ENCODE data around the gene ASS1. TPM values are rescaled to one million over a fixed set of nuclear protein-coding genes. Genes with fewer than 3 reads are reported as not detected.
A peak's percentile ranks its signal among the peaks of the same experiment; 100 is the strongest.

Gene ASS1
- total RNA-seq, 6 donors from 2014 or later = 31.4 to 104 (median 66.3) TPM

DNA sequence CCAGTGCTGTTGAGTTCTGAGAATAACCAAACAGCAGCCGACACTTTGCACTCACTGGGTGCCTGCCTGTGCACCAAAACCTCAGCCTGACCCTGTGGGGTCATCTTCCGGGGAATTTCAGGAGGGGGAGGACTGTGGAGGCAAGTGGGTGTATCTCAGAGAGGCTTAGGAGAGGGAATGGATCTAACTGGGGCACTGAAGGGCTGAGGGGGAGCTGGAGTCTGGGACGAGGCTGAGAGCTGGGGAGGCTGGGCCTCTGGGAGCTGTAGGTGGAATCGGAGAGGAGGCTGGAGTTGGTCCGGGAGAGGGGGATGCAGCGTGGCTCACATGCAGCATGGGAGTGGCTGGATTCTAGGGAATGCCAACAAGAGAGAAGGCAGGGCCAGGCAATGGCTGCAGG lies 14.9 kb upstream of the ASS1 start:
- Histone ChIP-seq H3K9me3 (peaks cover 0 to 12% (median 3%) of the 10 kb centered on the region in 4 donors), H3K27me3 (peaks cover 0 to 15% (median 6%) of the 10 kb centered on the region in 4 donors), H3K36me3 (no peaks in the 10 kb centered on the region), H3K27ac (no peak overlapping the region), H3K4me3 (no peak overlapping the region), H3K4me1 (peaks cover 5 to 16% (median 12%) of the 10 kb centered on the region in 4 donors)
- DNase-seq (no peak), ATAC-seq (ENCODE audit: low FRiP score in 2 of 2) (no peak)
- WGBS, 2 donors = 84 to 91% methylated on average over 6 of the region's 6 CpGs
- TF ChIP-seq POLR2A (IDR thresholded peaks at IDR 0.05) (no peak), POLR2AphosphoS5 (IDR thresholded peaks at IDR 0.05) (no peak), EP300 (IDR thresholded peaks at IDR 0.05) (no peak)

DNA sequence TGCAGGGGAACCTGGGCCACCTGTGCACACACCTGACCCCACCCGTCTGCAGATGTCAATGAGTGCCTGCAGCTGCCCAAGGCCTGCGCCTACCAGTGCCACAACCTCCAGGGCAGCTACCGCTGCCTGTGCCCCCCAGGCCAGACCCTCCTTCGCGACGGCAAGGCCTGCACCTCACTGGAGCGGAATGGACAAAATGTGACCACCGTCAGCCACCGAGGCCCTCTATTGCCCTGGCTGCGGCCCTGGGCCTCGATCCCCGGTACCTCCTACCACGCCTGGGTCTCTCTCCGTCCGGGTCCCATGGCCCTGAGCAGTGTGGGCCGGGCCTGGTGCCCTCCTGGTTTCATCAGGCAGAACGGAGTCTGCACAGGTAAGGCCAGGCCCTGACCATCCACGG lies 14.5 kb upstream of the ASS1 start:
- Histone ChIP-seq H3K27ac (no peak overlapping the region), H3K27me3 (peaks cover 0 to 15% (median 6%) of the 10 kb centered on the region in 4 donors), H3K4me3 (no peak overlapping the region), H3K9me3 (peaks cover 0 to 12% (median 3%) of the 10 kb centered on the region in 4 donors), H3K36me3 (no peaks in the 10 kb centered on the region), H3K4me1 (peaks cover 5 to 16% (median 12%) of the 10 kb centered on the region in 4 donors)
- ATAC-seq (ENCODE audit: low FRiP score in 2 of 2) (no peak), DNase-seq (no peak)
- WGBS, 2 donors = 97% methylated on average over 12 to 18 of the region's 18 CpGs
- TF ChIP-seq POLR2A (IDR thresholded peaks at IDR 0.05) = no peak
- TF ChIP-seq, protein P1, sequence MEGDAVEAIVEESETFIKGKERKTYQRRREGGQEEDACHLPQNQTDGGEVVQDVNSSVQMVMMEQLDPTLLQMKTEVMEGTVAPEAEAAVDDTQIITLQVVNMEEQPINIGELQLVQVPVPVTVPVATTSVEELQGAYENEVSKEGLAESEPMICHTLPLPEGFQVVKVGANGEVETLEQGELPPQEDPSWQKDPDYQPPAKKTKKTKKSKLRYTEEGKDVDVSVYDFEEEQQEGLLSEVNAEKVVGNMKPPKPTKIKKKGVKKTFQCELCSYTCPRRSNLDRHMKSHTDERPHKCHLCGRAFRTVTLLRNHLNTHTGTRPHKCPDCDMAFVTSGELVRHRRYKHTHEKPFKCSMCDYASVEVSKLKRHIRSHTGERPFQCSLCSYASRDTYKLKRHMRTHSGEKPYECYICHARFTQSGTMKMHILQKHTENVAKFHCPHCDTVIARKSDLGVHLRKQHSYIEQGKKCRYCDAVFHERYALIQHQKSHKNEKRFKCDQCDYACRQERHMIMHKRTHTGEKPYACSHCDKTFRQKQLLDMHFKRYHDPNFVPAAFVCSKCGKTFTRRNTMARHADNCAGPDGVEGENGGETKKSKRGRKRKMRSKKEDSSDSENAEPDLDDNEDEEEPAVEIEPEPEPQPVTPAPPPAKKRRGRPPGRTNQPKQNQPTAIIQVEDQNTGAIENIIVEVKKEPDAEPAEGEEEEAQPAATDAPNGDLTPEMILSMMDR (IDR thresholded peaks at IDR 0.05) = no peak
- TF ChIP-seq EP300 (IDR thresholded peaks at IDR 0.05) = no peak
- no peak for TF ChIP-seq POLR2AphosphoS5 (IDR thresholded peaks at IDR 0.05)

DNA sequence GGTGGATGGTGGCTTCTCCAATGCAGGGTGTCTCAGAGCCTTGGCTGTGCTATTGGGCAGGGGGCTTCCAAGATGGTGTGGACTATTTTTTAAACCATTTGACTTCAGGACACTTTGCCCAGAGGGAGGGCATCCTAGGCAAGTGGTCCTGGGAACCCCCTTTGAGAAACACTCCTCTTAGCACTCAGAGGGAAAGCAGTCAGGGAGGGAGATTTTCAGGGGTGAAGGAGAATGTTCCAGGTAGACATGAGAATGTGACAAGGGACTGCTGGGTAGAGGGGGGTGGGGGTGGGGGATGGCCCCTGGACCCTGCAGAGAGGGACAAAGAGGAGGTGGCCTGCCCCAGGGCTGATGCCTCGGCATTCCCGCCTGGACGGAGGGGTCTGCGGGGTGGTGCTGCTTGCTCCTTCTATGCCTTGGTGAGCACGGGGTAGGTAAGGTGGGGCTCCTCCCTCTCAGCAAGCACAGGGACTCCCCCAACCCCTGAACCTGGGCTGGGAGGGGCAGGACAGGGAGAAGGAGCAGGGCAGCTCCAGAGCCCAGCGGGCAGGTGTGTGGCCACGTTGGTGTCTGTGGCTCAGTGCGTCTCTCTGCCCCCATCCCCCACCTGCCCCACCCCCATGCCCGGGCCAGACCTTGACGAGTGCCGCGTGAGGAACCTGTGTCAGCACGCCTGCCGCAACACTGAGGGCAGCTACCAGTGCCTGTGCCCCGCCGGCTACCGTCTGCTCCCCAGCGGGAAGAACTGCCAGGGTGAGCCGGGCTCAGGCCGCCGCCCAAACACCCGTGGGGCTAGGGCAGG lies 13.8 kb upstream of the ASS1 start:
- Histone ChIP-seq H3K4me1 (peaks cover 5 to 16% (median 12%) of the 10 kb centered on the region in 4 donors), H3K36me3 (no peaks in the 10 kb centered on the region), H3K27me3 (peaks cover 0 to 15% (median 6%) of the 10 kb centered on the region in 4 donors), H3K9me3 (peaks cover 0 to 12% (median 3%) of the 10 kb centered on the region in 4 donors), H3K27ac (no peak overlapping the region), H3K4me3 (no peak overlapping the region)
- TF ChIP-seq EP300 (IDR thresholded peaks at IDR 0.05) = no peak
- TF ChIP-seq, protein P1 (IDR thresholded peaks at IDR 0.05) = no peak
- TF ChIP-seq POLR2A (IDR thresholded peaks at IDR 0.05) = no peak
- no peak for TF ChIP-seq POLR2AphosphoS5 (IDR thresholded peaks at IDR 0.05)
- ATAC-seq (ENCODE audit: low FRiP score in 2 of 2) (no peak), DNase-seq (peak in 1 of 2 donors; percentile 77)
- 93 to 100% methylated on average over 2 to 18 of the region's 22 CpGs for WGBS, 2 donors

DNA sequence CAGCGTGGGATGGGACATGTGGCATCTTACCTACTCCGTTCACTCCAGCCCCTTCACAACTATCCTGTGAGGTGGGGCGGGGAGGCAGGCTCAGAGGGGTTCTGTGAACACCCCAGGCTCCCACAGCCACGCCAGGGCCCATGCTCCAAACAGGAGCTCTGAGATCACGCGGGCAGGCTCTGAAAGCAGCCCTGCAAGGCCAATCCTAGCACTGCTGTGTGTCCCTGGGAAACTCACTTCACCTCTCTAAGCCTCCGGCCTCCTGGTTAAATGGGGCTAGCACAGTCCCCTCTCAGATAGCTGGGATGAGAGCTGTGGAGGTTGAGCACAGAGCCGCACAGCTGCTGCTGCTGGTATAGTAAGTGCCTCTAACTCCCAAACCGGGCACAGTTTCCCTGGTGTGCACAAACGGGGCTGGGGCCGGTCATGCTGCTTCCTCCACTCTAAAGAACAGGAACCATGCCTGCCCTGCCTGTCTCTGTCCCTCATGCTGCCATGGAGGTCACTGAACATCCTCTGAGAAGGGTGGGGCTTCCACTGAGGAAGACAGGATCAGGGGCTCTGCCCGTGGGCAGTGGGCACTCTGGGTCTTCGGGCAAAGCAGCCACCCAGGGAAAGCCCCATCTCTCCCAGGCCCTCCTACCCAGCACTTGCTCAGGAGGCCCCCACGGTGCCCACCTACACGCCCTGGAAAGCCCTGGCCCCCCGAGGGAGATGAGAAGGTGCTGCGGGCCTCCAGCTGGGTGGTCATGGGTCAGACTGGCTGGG lies 13.0 kb upstream of the ASS1 start:
- H3K27ac ChIP-seq = no peak overlapping the region
- ATAC-seq (ENCODE audit: low FRiP score in 2 of 2) (no peak), DNase-seq (no peak)
- peaks cover 5 to 16% (median 12%) of the 10 kb centered on the region in 4 donors for H3K4me1 ChIP-seq
- H3K36me3 ChIP-seq = no peaks in the 10 kb centered on the region
- no peak overlapping the region for H3K4me3 ChIP-seq
- peaks cover 0 to 15% (median 6%) of the 10 kb centered on the region in 4 donors for H3K27me3 ChIP-seq
- WGBS, 2 donors = 69 to 83% methylated on average over 16 to 17 of the region's 17 CpGs
- H3K9me3 ChIP-seq = peaks cover 0 to 12% (median 3%) of the 10 kb centered on the region in 4 donors
- TF ChIP-seq, protein P1 (IDR thresholded peaks at IDR 0.05) = no peak
- TF ChIP-seq POLR2A (IDR thresholded peaks at IDR 0.05) (no peak), POLR2AphosphoS5 (IDR thresholded peaks at IDR 0.05) (no peak), EP300 (IDR thresholded peaks at IDR 0.05) (no peak)

DNA sequence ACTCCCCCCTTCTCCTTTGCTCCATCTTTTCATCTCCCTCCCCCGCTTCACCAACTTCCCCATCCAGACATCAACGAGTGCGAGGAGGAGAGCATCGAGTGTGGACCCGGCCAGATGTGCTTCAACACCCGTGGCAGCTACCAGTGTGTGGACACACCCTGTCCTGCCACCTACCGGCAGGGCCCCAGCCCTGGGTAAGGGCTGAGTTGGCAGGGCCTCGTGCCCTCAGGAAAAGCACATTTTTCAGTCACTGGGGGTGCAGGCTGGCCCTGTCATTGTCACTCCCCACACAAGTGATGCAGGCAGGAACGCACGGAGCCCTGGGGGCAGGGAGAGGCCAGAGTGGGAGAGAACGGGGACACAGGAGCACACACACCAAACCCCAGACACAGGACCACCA lies 12.4 kb upstream of the ASS1 start:
- no peak for DNase-seq
- Histone ChIP-seq H3K27ac (no peak overlapping the region), H3K4me1 (peaks cover 5 to 12% (median 10%) of the 10 kb centered on the region in 4 donors), H3K27me3 (peaks cover 0 to 15% (median 6%) of the 10 kb centered on the region in 4 donors), H3K36me3 (no peaks in the 10 kb centered on the region), H3K9me3 (peaks cover 0 to 12% (median 3%) of the 10 kb centered on the region in 4 donors), H3K4me3 (no peak overlapping the region)
- 55 to 58% methylated on average over 6 to 11 of the region's 11 CpGs for WGBS, 2 donors
- no peak for TF ChIP-seq POLR2AphosphoS5 (IDR thresholded peaks at IDR 0.05)
- TF ChIP-seq POLR2A (IDR thresholded peaks at IDR 0.05) = no peak
- TF ChIP-seq EP300 (IDR thresholded peaks at IDR 0.05) = no peak
- TF ChIP-seq, protein P1 (IDR thresholded peaks at IDR 0.05) = no peak
- ATAC-seq (ENCODE audit: low FRiP score in 2 of 2) = no peak
